HEK293 (cell line): ENCODE results near the gene LRRK1.
A peak's percentile ranks its signal among the peaks of the same experiment; 100 is the strongest.

Source experiments
- CTCF ChIA-PET: fragments of 350-600 bp; formaldehyde crosslinking; extraction: SDS; loops from one replicate; lab custom pipeline; 2021; ENCODE audit warnings: antibody characterized with exemption; lab: Yijun Ruan, JAX
- POLR2A ChIA-PET: fragments of 300-600 bp; formaldehyde crosslinking; extraction: SDS; loops from one replicate; lab custom pipeline; 2020; ENCODE audit warnings: antibody characterized with exemption, inconsistent platforms; lab: Yijun Ruan, JAX
- H3K27ac ChIP-seq: fragments of 200-500 bp; sonication (Bioruptor generic); 2 replicates; pipeline ENCODE4 v1.5.1; 2014; ENCODE audit warnings: low read depth, low read length, control low read depth, inconsistent platforms; ENCODE audit errors: extremely low read depth
- H3K36me3 ChIP-seq, 2 experiments: fragments of 200-500 bp in 1 of 2; sonication (Bioruptor generic) in 1 of 2; 1 replicate in 1 of 2; 2 replicates in 1 of 2; pipeline ENCODE4 v1.5.1; 2014 to 2017; ENCODE audit warnings: inconsistent platforms in 2 of 2, low read length in 2 of 2; ENCODE audit not compliant: control insufficient read depth in 2 of 2, insufficient read depth in 1 of 2
- H3K4me1 ChIP-seq: fragments of 200-500 bp; sonication (Bioruptor generic); 2 replicates; pipeline ENCODE4 v1.5.1; 2014; ENCODE audit warnings: mild to moderate bottlenecking, low read length, inconsistent platforms; ENCODE audit not compliant: control insufficient read depth, insufficient read depth
- H3K4me3 ChIP-seq: 2 replicates; pipeline ENCODE4 v1.5.1; 2011; ENCODE audit warnings: low read depth, mild to moderate bottlenecking, control low read depth, low read length, moderate library complexity
- H3K9me3 ChIP-seq: fragments of 200-500 bp; sonication (Bioruptor generic); 2 replicates; pipeline ENCODE4 v1.5.1; 2014; ENCODE audit warnings: low read depth, low read length, inconsistent platforms; ENCODE audit not compliant: control insufficient read depth, insufficient read depth
- GLI4 ChIP-seq: fragments of 450-650 bp; formaldehyde crosslinking; IDR thresholded peaks from 2 replicates; pipeline ENCODE4 v1.5.1; 2016; ENCODE audit warnings: missing biosample characterization, missing genetic modification characterization
- KLF7 ChIP-seq: fragments of 450-650 bp; formaldehyde crosslinking; IDR thresholded peaks from 2 replicates; pipeline ENCODE4 v1.5.1; 2016; ENCODE audit warnings: missing biosample characterization, missing genetic modification characterization, borderline replicate concordance
- SP3 ChIP-seq: fragments of 450-650 bp; formaldehyde crosslinking; IDR thresholded peaks from 2 replicates; pipeline ENCODE4 v1.5.1; 2016; ENCODE audit warnings: missing biosample characterization, missing genetic modification characterization
- YY2 ChIP-seq: fragments of 450-650 bp; formaldehyde crosslinking; IDR thresholded peaks from 2 replicates; pipeline ENCODE4 v1.5.1; 2016; ENCODE audit warnings: missing biosample characterization, missing genetic modification characterization
- ZIC2 ChIP-seq: fragments of 450-650 bp; formaldehyde crosslinking; IDR thresholded peaks from 2 replicates; pipeline ENCODE4 v1.5.1; 2016; ENCODE audit warnings: missing biosample characterization, missing genetic modification characterization
- ZNF16 ChIP-seq: fragments of 450-650 bp; formaldehyde crosslinking; IDR thresholded peaks from 2 replicates; pipeline ENCODE4 v1.5.1; 2016; ENCODE audit warnings: low read depth, missing biosample characterization, missing genetic modification characterization
- ZNF184 ChIP-seq: fragments of 450-650 bp; IDR thresholded peaks from 2 replicates; pipeline ENCODE4 v1.5.1; 2018; ENCODE audit warnings: missing biosample characterization, mild to moderate bottlenecking, missing genetic modification characterization
- ZNF292 ChIP-seq: fragments of 450-650 bp; formaldehyde crosslinking; IDR thresholded peaks from 2 replicates; pipeline ENCODE4 v1.5.1; 2016; ENCODE audit warnings: low read depth, missing biosample characterization, missing genetic modification characterization, borderline replicate concordance
- ZNF560 ChIP-seq: fragments of 450-650 bp; formaldehyde crosslinking; IDR thresholded peaks from 2 replicates; pipeline ENCODE4 v1.5.1; 2017; ENCODE audit warnings: missing biosample characterization, missing genetic modification characterization, borderline replicate concordance
- ZNF610 ChIP-seq: fragments of 450-650 bp; formaldehyde crosslinking; IDR thresholded peaks from 2 replicates; pipeline ENCODE4 v1.5.1; 2016; ENCODE audit warnings: missing biosample characterization, missing genetic modification characterization, borderline replicate concordance
- ZNF768 ChIP-seq: fragments of 450-650 bp; formaldehyde crosslinking; IDR thresholded peaks from 2 replicates; pipeline ENCODE4 v1.5.1; 2018; ENCODE audit warnings: missing biosample characterization, mild to moderate bottlenecking, missing genetic modification characterization
- TF ChIP-seq, protein P1 (sequence below): fragments of 450-650 bp; IDR thresholded peaks from 2 replicates; pipeline ENCODE4 v1.5.1; 2018; ENCODE audit warnings: missing biosample characterization, missing genetic modification characterization
- TF ChIP-seq, protein P2 (sequence below): fragments of 450-650 bp; formaldehyde crosslinking; IDR thresholded peaks from 2 replicates; pipeline ENCODE4 v1.5.1; 2016; ENCODE audit warnings: missing biosample characterization, missing genetic modification characterization
- TF ChIP-seq, protein P3 (sequence below): fragments of 450-650 bp; formaldehyde crosslinking; IDR thresholded peaks from 2 replicates; pipeline ENCODE4 v1.5.1; 2016; ENCODE audit warnings: missing biosample characterization, missing genetic modification characterization
- TF ChIP-seq, protein P4 (sequence below): fragments of 450-650 bp; formaldehyde crosslinking; IDR thresholded peaks from 2 replicates; pipeline ENCODE4 v1.5.1; 2016; ENCODE audit warnings: missing biosample characterization, missing genetic modification characterization
- TF ChIP-seq, protein P5 (sequence below): fragments of 450-650 bp; formaldehyde crosslinking; optimal IDR thresholded peaks from 2 replicates; pipeline ENCODE3; 2016; ENCODE audit warnings: missing biosample characterization, mild to moderate bottlenecking, missing genetic modification characterization
- TF ChIP-seq, protein P6 (sequence below): fragments of 450-650 bp; formaldehyde crosslinking; IDR thresholded peaks from 2 replicates; pipeline ENCODE4 v1.5.1; 2017; ENCODE audit warnings: missing biosample characterization, missing genetic modification characterization
- TF ChIP-seq, protein P7 (sequence below): fragments of 450-650 bp; formaldehyde crosslinking; IDR thresholded peaks from 2 replicates; pipeline ENCODE4 v1.5.1; 2016; ENCODE audit warnings: missing biosample characterization, missing genetic modification characterization

Gene LRRK1

DNA sequence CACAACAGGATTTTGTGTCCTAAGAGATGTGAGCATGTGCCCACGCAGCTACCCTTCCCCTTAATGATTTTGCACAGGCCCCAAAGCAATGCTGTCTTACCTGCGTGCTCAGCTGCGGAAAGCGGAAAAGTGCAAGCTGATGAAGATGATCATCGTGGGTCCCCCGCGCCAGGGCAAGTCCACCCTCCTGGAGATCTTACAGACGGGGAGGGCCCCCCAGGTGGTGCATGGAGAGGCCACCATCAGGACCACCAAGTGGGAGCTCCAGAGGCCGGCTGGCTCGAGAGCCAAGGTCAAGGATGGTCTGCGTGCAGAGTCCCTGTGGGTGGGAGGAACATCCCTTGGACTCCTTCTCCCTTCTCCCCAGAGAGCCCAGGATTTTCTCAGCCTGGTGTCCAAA, 103.1 kb downstream of the LRRK1 start:
- no peaks in the 10 kb centered on the region for H3K9me3 ChIP-seq
- H3K36me3 ChIP-seq, result no peaks in the 10 kb centered on the region
- TF ChIP-seq ZNF610, result no peak
- TF ChIP-seq, protein P1, sequence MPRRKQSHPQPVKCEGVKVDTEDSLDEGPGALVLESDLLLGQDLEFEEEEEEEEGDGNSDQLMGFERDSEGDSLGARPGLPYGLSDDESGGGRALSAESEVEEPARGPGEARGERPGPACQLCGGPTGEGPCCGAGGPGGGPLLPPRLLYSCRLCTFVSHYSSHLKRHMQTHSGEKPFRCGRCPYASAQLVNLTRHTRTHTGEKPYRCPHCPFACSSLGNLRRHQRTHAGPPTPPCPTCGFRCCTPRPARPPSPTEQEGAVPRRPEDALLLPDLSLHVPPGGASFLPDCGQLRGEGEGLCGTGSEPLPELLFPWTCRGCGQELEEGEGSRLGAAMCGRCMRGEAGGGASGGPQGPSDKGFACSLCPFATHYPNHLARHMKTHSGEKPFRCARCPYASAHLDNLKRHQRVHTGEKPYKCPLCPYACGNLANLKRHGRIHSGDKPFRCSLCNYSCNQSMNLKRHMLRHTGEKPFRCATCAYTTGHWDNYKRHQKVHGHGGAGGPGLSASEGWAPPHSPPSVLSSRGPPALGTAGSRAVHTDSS (tag by site-specific recombination), result no peak
- TF ChIP-seq, protein P2, sequence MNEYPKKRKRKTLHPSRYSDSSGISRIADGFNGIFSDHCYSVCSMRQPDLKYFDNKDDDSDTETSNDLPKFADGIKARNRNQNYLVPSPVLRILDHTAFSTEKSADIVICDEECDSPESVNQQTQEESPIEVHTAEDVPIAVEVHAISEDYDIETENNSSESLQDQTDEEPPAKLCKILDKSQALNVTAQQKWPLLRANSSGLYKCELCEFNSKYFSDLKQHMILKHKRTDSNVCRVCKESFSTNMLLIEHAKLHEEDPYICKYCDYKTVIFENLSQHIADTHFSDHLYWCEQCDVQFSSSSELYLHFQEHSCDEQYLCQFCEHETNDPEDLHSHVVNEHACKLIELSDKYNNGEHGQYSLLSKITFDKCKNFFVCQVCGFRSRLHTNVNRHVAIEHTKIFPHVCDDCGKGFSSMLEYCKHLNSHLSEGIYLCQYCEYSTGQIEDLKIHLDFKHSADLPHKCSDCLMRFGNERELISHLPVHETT (tag by site-specific recombination), result no peak
- TF ChIP-seq ZNF184 (tag by site-specific recombination), result no peak
- TF ChIP-seq, protein P3, sequence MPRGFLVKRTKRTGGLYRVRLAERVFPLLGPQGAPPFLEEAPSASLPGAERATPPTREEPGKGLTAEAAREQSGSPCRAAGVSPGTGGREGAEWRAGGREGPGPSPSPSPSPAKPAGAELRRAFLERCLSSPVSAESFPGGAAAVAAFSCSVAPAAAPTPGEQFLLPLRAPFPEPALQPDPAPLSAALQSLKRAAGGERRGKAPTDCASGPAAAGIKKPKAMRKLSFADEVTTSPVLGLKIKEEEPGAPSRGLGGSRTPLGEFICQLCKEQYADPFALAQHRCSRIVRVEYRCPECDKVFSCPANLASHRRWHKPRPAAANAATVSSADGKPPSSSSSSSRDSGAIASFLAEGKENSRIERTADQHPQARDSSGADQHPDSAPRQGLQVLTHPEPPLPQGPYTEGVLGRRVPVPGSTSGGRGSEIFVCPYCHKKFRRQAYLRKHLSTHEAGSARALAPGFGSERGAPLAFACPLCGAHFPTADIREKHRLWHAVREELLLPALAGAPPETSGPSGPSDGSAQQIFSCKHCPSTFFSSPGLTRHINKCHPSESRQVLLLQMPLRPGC (tag by site-specific recombination), result no peak
- TF ChIP-seq, protein P4, sequence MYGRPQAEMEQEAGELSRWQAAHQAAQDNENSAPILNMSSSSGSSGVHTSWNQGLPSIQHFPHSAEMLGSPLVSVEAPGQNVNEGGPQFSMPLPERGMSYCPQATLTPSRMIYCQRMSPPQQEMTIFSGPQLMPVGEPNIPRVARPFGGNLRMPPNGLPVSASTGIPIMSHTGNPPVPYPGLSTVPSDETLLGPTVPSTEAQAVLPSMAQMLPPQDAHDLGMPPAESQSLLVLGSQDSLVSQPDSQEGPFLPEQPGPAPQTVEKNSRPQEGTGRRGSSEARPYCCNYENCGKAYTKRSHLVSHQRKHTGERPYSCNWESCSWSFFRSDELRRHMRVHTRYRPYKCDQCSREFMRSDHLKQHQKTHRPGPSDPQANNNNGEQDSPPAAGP (tag by site-specific recombination), result no peak
- TF ChIP-seq, protein P5, sequence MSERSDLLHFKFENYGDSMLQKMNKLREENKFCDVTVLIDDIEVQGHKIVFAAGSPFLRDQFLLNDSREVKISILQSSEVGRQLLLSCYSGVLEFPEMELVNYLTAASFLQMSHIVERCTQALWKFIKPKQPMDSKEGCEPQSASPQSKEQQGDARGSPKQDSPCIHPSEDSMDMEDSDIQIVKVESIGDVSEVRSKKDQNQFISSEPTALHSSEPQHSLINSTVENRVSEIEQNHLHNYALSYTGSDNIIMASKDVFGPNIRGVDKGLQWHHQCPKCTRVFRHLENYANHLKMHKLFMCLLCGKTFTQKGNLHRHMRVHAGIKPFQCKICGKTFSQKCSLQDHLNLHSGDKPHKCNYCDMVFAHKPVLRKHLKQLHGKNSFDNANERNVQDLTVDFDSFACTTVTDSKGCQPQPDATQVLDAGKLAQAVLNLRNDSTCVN (tag by site-specific recombination), result no peak
- TF ChIP-seq ZNF16 (tag by site-specific recombination), result no peak
- TF ChIP-seq, protein P6, sequence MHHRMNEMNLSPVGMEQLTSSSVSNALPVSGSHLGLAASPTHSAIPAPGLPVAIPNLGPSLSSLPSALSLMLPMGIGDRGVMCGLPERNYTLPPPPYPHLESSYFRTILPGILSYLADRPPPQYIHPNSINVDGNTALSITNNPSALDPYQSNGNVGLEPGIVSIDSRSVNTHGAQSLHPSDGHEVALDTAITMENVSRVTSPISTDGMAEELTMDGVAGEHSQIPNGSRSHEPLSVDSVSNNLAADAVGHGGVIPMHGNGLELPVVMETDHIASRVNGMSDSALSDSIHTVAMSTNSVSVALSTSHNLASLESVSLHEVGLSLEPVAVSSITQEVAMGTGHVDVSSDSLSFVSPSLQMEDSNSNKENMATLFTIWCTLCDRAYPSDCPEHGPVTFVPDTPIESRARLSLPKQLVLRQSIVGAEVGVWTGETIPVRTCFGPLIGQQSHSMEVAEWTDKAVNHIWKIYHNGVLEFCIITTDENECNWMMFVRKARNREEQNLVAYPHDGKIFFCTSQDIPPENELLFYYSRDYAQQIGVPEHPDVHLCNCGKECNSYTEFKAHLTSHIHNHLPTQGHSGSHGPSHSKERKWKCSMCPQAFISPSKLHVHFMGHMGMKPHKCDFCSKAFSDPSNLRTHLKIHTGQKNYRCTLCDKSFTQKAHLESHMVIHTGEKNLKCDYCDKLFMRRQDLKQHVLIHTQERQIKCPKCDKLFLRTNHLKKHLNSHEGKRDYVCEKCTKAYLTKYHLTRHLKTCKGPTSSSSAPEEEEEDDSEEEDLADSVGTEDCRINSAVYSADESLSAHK (tag by site-specific recombination), result no peak
- no peak for TF ChIP-seq KLF7 (tag by site-specific recombination)
- no peak for TF ChIP-seq ZNF560 (tag by site-specific recombination)
- TF ChIP-seq SP3 (tag by site-specific recombination), result no peak
- TF ChIP-seq ZNF292, result no peak
- POLR2A ChIA-PET, result no interaction called here
- no peak overlapping the region for H3K4me3 ChIP-seq
- H3K4me1 ChIP-seq, result no peaks in the 10 kb centered on the region
- CTCF ChIA-PET, result interaction anchor here (0.6 to 4.6 kb wide), 4 partner anchors 13 to 246 kb away, joined by 3 to 65 read pairs (median 5); no protein-coding TSS in a partner anchor
- no peak overlapping the region for H3K27ac ChIP-seq

DNA sequence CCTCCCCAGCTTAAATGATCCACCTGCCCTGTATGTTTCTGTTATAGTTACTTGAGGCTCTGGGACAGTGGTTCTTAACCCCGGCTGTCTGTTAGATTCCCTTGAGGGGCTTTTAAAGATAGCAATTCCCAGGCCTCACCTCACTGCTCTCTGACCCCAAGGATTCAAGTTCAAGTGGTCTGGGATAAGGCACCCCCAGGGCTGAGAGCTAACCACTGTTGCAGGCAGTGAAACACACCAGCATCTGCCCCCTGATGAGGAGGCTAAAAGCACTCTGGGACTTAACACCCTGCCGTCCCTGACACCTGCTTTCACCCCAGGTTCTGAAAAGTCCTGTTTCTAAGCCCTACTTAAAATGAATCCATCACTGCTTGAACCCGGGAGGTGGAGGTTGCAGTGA, 103.7 kb downstream of the LRRK1 start:
- no peaks in the 10 kb centered on the region for H3K36me3 ChIP-seq
- H3K9me3 ChIP-seq, result no peaks in the 10 kb centered on the region
- ChIA-PET POLR2A (interaction anchor here (1.2 kb wide), 1 partner anchor 272 kb away, joined by 3 read pairs; the partner anchor contains the start of gene SNRPA1), CTCF (interaction anchor here (0.6 to 4.6 kb wide), 4 partner anchors 14 to 247 kb away, joined by 3 to 65 read pairs (median 7); no protein-coding TSS in a partner anchor)
- TF ChIP-seq, protein P2 (tag by site-specific recombination), result no peak
- peak; percentile 30; the same call in 1 of the 2 replicates for TF ChIP-seq ZIC2 (tag by site-specific recombination)
- TF ChIP-seq GLI4 (tag by site-specific recombination), result no peak
- TF ChIP-seq, protein P7, sequence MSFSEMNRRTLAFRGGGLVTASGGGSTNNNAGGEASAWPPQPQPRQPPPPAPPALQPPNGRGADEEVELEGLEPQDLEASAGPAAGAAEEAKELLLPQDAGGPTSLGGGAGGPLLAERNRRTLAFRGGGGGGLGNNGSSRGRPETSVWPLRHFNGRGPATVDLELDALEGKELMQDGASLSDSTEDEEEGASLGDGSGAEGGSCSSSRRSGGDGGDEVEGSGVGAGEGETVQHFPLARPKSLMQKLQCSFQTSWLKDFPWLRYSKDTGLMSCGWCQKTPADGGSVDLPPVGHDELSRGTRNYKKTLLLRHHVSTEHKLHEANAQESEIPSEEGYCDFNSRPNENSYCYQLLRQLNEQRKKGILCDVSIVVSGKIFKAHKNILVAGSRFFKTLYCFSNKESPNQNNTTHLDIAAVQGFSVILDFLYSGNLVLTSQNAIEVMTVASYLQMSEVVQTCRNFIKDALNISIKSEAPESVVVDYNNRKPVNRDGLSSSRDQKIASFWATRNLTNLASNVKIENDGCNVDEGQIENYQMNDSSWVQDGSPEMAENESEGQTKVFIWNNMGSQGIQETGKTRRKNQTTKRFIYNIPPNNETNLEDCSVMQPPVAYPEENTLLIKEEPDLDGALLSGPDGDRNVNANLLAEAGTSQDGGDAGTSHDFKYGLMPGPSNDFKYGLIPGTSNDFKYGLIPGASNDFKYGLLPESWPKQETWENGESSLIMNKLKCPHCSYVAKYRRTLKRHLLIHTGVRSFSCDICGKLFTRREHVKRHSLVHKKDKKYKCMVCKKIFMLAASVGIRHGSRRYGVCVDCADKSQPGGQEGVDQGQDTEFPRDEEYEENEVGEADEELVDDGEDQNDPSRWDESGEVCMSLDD (tag by site-specific recombination), result no peak
- no peak for TF ChIP-seq ZNF768
- TF ChIP-seq YY2 (tag by site-specific recombination), result no peak
- H3K27ac ChIP-seq, result no peak overlapping the region
- no peaks in the 10 kb centered on the region for H3K4me1 ChIP-seq
- H3K4me3 ChIP-seq, result no peak overlapping the region
